ENCODE data around the gene PTDSS2.

DNA sequence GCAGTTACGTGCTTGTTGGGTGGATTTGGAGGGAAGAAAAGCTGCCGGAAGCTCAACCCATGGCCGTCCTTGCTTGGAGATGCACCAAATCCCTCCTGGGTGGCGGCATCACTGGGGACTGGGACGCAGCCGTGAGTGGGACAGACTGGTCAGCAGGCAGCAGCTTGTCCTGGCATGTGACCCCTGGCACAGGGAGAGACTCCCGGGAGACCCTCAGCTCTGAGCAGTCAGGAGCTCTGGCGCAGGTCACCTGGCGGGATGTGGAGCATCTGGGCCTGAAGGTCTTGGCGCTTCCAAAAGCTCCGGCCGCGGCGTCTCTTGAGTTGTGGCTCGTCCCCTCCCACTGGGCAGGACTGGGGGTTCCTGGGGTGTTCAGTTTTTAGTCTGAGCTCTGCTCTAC lies 26.3 kb downstream of the PTDSS2 start:
- TF ChIP-seq POLR2A (IDR thresholded peaks at IDR 0.05) = no peak
- no peak for TF ChIP-seq POLR2AphosphoS5 (IDR thresholded peaks at IDR 0.05)
- no peak for TF ChIP-seq CTCF (IDR thresholded peaks at IDR 0.05)

Measured in suprapubic skin (tissue), 4 donors.